Activated CD8-positive, alpha-beta memory T cell treated with anti-CD3 and anti-CD28 coated beads, Interleukin-2, amount 50 U/mL, for 4 hours (primary cell): Measurements from ENCODE around the gene CLINT1.
A peak's percentile ranks its signal among the peaks of the same experiment; 100 is the strongest.

Source experiments
- DNase-seq: peaks from one replicate; pipeline ENCODE4 v3.0.0-alpha.2; 2020

CLINT1 gene

GRCh38 chr5:157748760-157749461 lies 110.0 kb downstream of the CLINT1 start:
- no peak for DNase-seq

GRCh38 chr5:157747766-157748700 lies 110.9 kb downstream of the CLINT1 start:
- no peak for DNase-seq

DNA sequence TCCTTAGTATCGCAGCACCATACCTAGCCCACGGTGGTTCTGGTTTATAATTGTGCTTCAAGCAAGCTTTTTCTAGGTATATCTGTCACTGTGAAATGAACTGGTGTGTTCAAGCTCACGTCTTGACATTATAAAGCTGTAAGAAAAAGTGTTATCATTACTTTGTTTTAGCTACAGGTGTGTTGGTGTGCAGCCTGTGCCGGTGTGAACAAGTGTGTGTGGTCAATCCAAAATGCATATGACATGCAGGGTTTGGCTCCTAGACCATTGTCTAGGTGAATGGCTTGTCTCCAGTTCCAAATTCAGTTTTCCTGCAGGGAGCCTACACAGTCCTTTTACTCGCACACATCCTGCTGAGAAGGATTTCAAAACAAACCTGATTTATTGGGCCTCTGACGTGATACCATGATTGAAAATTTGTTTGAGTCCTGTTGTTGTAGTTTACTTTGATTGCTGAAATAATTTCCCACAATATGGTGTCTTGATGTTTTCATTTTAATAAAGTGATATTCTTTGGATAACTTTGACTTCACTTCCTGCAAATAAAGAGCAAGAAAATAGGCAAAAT lies 111.7 kb downstream of the CLINT1 start:
- DNase-seq: no peak

- no peak for DNase-seq
Observed at GRCh38 chr5:157745041-157745456, 113.9 kb downstream of the CLINT1 start.

DNA sequence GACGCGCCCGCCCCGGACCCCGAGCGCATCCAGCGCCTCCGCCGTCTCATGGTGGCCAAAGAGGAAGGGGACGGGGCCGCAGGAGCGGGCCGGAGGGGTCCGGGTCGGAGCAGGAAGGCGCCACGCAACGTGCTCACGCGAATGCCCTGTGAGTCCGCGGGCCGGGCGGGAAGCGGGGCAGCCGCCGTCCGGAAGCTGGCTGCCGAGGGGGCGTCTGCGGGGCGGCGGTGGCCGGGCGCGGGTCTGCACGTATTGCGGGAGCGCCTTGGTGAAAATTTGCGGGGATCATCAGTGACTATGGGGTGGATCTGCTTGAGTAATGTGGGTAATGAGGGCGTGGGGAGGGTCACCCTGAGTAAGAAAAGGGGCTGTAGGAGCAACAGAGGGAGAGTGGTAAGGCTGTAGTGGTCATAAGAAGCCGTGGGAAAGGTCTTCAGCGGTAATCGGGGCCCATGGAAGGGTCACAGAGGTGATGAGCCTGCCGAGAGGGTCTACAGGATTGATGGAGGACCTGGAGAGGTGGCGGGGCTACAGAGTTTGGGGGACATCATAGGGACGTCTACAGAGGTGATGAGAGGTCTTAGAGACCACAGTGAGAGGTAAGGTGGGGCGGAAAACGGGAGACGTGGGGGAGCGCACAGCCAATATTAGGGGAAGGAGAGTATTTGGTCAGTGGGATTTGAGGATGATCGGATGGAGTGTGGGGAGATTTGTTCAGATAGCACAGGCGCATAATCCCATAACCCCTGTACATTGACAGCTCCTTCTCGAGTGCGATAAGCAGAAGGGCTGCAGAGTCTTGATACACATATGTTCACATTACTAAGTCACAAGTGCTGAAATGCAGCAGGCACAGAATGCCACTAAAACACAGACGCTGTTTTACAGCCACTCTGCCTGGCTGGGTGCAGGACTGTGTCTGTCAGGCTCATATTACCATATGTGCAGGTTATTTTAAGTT lies 114.6 kb downstream of the CLINT1 start:
- DNase-seq: peak; percentile 23

DNA sequence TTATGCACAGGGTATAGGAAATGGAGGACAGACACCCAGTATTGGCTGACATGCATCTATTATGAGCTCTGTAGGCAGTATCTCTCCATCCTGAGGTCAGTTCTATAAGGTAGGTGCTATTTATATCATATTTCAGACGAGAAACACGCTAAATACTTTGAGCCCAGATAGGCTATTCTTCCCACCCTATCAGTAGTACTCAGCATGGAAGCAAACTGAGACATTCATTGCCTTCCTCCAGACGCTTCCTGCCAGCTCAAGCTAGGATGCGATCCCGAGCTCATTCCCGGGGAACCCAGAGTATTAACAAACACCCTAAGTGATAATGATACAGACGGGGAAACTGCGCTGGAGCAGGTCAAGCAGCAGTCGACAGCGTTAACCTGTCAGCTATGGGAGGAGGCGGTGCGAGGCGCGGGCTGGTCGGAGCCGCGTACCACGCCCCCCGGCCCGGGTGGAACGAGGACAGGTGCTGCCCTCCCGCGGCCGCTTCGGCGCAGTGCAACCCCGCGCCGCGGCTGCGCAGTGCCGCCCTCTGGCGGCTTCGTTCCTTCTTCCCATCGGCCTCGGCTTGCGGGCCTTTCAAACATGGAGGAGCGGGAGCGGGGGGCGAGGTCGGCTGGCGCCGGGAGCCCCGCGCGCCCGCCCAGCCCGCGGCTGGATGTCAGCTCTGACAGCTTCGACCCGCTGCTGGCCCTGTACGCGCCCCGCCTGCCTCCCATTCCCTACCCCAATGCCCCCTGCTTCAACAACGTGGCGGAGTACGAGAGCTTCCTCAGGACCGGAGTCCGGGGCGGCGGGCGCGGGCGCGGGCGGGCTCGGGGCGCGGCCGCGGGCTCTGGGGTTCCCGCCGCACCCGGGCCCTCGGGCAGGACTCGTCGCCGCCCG lies 115.5 kb downstream of the CLINT1 start, which contains the start of gene LSM11:
Gene LSM11, plus strand, starts transcription at position 550 of the 888 bp plus-strand sequence. Its CDS starts 39 bp downstream, at position 589.
- DNase-seq: peak; percentile 90

GRCh38 chr5:157741131-157741530 lies 117.8 kb downstream of the CLINT1 start:
- DNase-seq: no peak

GRCh38 chr5:157740229-157740610 lies 118.7 kb downstream of the CLINT1 start:
- no peak for DNase-seq

- DNase-seq: no peak
Observed at GRCh38 chr5:157739388-157740228, 119.3 kb downstream of the CLINT1 start.

GRCh38 chr5:157735991-157736390 lies 123.0 kb downstream of the CLINT1 start:
- DNase-seq: no peak
